Measurements from ENCODE around the gene PSMG3. TPM values are rescaled to one million over a fixed set of nuclear protein-coding genes. Genes with fewer than 3 reads are reported as not detected.

Gene PSMG3
- 10 to 100 TPM; 38.2 to 73.2 (median 60.7) TPM for total RNA-seq

- DNase-seq (ENCODE audit: low spot score in 2 of 2) = peak; percentile 85 to 98
Observed at GRCh38 chr7:1569833-1570632, at the start of gene PSMG3. Gene PSMG3 (minus strand): TSS chr7:1570032. CDS start chr7:1569339, 693 bp downstream.

GRCh38 chr7:1618475-1618874 lies 48.6 kb upstream of the PSMG3 start:
- WGBS, 2 donors = 76 to 78% methylated on average over 3 of the region's 3 CpGs
- TF ChIP-seq CTCF (IDR thresholded peaks at IDR 0.05) (no peak), POLR2A (IDR thresholded peaks at IDR 0.05) (no peak)
- DNase-seq (ENCODE audit: low spot score in 2 of 2) = no peak
- intact Hi-C loops (cut with DNase I; ENCODE audit: low total_unique reads) = no loop called here
- H3K4me3 ChIP-seq (ENCODE audit: low read depth, poor library complexity, severe bottlenecking) = no peak overlapping the region

More at GRCh38 chr7:1569833-1570632, at the start of gene PSMG3:
- 0% methylated on average over 49 to 65 of the region's 95 CpGs for WGBS, 2 donors
- intact Hi-C loops (cut with DNase I; ENCODE audit: low total_unique reads) = loop anchor here (10.0 kb wide), 1 partner anchor 905 kb away; the partner anchor contains the start of gene GRIFIN
- peak within 1 kb of the TSS; percentile 84 for H3K4me3 ChIP-seq (ENCODE audit: low read depth, poor library complexity, severe bottlenecking)
- TF ChIP-seq CTCF (IDR thresholded peaks at IDR 0.05) = no peak
- TF ChIP-seq POLR2A (IDR thresholded peaks at IDR 0.05) = peak in 1 of 2 donors; percentile 5

GRCh38 chr7:1617957-1618356 lies 48.1 kb upstream of the PSMG3 start:
- intact Hi-C loops (cut with DNase I; ENCODE audit: low total_unique reads) = no loop called here
- no peak for DNase-seq (ENCODE audit: low spot score in 2 of 2)
- no peak for TF ChIP-seq CTCF (IDR thresholded peaks at IDR 0.05)
- TF ChIP-seq POLR2A (IDR thresholded peaks at IDR 0.05) = no peak
- no peak overlapping the region for H3K4me3 ChIP-seq (ENCODE audit: low read depth, poor library complexity, severe bottlenecking)
- 81 to 83% methylated on average over 8 of the region's 8 CpGs for WGBS, 2 donors

- DNase-seq (ENCODE audit: low spot score in 2 of 2) = no peak
- intact Hi-C loops (cut with DNase I; ENCODE audit: low total_unique reads) = no loop called here
- 89 to 93% methylated on average over 7 to 8 of the region's 8 CpGs for WGBS, 2 donors
- H3K4me3 ChIP-seq (ENCODE audit: low read depth, poor library complexity, severe bottlenecking) = no peak overlapping the region
- TF ChIP-seq POLR2A (IDR thresholded peaks at IDR 0.05) (no peak), CTCF (IDR thresholded peaks at IDR 0.05) (no peak)
Observed at GRCh38 chr7:1616741-1617140, 46.9 kb upstream of the PSMG3 start.

GRCh38 chr7:1611708-1612241 lies 41.9 kb upstream of the PSMG3 start:
- TF ChIP-seq POLR2A (IDR thresholded peaks at IDR 0.05) = no peak
- no peak for TF ChIP-seq CTCF (IDR thresholded peaks at IDR 0.05)
- no peak for DNase-seq (ENCODE audit: low spot score in 2 of 2)
- WGBS, 2 donors = 39 to 52% methylated on average over 10 of the region's 10 CpGs
- intact Hi-C loops (cut with DNase I; ENCODE audit: low total_unique reads) = no loop called here
- H3K4me3 ChIP-seq (ENCODE audit: low read depth, poor library complexity, severe bottlenecking) = no peak overlapping the region
